IMR-90 (cell line): ENCODE measurements around the gene CRACR2B. TPM values are rescaled to one million over a fixed set of nuclear protein-coding genes. Genes with fewer than 3 reads are reported as not detected.

Experiments
- ATAC-seq: fragments of 200-7000 bp; cut with Tn5 transposase; 2 replicates; pipeline ENCODE4 v1.9.1; 2020; ENCODE audit warnings: low read depth, mild to moderate bottlenecking, moderate library complexity
- BruUV-seq: library from RNA; stranded (reverse); fragments of 400-500 nt; replicated peaks from 2 replicates; lab custom pipeline; 2021; lab: Mats Ljungman, UMichigan
- CTCF ChIA-PET: fragments of 300-600 bp; formaldehyde crosslinking; extraction: SDS; loops from one replicate; lab custom pipeline; 2021; ENCODE audit warnings: antibody characterized with exemption; lab: Yijun Ruan, JAX
- POLR2A ChIA-PET: fragments of 300-600 bp; sonication (Branson Sonifier 250); formaldehyde crosslinking; loops from one replicate; lab custom pipeline; 2022; ENCODE audit warnings: antibody characterized with exemption; ENCODE audit not compliant: unreplicated experiment; lab: Charles Lee
- DNase-seq: peaks from one replicate; pipeline ENCODE4 v3.0.0; 2013
- H2AFZ ChIP-seq: replicated peaks from 2 replicates; pipeline ENCODE3; 2013; ENCODE audit warnings: low read length, mild to moderate bottlenecking; ENCODE audit not compliant: poor library complexity
- H2AK5ac ChIP-seq: 2 replicates; pipeline ENCODE4 v1.6.1; 2013; ENCODE audit warnings: low read depth, low read length, inconsistent platforms
- H2AK9ac ChIP-seq: replicated peaks from 2 replicates; pipeline ENCODE3; 2013; ENCODE audit warnings: mild to moderate bottlenecking, low read depth, low read length, moderate library complexity; ENCODE audit not compliant: poor library complexity
- H2BK120ac ChIP-seq: 2 replicates; pipeline ENCODE4 v1.6.1; 2013; ENCODE audit warnings: low read depth, low read length, inconsistent platforms
- H2BK15ac ChIP-seq: 3 replicates; pipeline ENCODE4 v1.6.1; 2013; ENCODE audit warnings: low read depth, low read length, inconsistent platforms
- H2BK20ac ChIP-seq: 2 replicates; pipeline ENCODE4 v1.6.1; 2013; ENCODE audit warnings: low read depth, mild to moderate bottlenecking, inconsistent platforms, low read length, moderate library complexity
- H2BK5ac ChIP-seq: 2 replicates; pipeline ENCODE4 v1.6.1; 2013; ENCODE audit warnings: mild to moderate bottlenecking, low read depth, low read length, inconsistent platforms; ENCODE audit not compliant: poor library complexity, severe bottlenecking
- H3K14ac ChIP-seq: replicated peaks from 2 replicates; pipeline ENCODE4 v1.6.1; 2013; ENCODE audit warnings: low read depth, low read length, inconsistent platforms
- H3K18ac ChIP-seq: 2 replicates; pipeline ENCODE4 v1.6.1; 2013; ENCODE audit warnings: low read depth, low read length, control low read depth
- H3K23ac ChIP-seq: 2 replicates; pipeline ENCODE4 v1.6.1; 2013; ENCODE audit warnings: low read depth, low read length, inconsistent platforms
- H3K27ac ChIP-seq: 2 replicates; pipeline ENCODE4 v1.5.1; 2013; ENCODE audit warnings: mild to moderate bottlenecking, control low read depth, low read length; ENCODE audit not compliant: insufficient read depth
- H3K27me3 ChIP-seq: 2 replicates; pipeline ENCODE4 v1.6.1; 2013; ENCODE audit warnings: low read length; ENCODE audit not compliant: control insufficient read depth, insufficient read depth
- H3K36me3 ChIP-seq: 2 replicates; pipeline ENCODE4 v1.6.1; 2013; ENCODE audit warnings: low read length, mixed read lengths; ENCODE audit not compliant: control insufficient read depth, insufficient read depth
- H3K4ac ChIP-seq: 2 replicates; pipeline ENCODE4 v1.6.1; 2013; ENCODE audit warnings: low read depth, low read length, inconsistent platforms
- H3K4me1 ChIP-seq: 2 replicates; pipeline ENCODE4 v1.6.1; 2013; ENCODE audit warnings: low read length, mixed read lengths; ENCODE audit not compliant: control insufficient read depth, insufficient read depth
- H3K4me2 ChIP-seq: 2 replicates; pipeline ENCODE4 v1.6.1; 2013; ENCODE audit warnings: low read depth, mild to moderate bottlenecking, control low read depth, low read length, moderate library complexity
- H3K4me3 ChIP-seq: 2 replicates; pipeline ENCODE4 v1.5.1; 2013; ENCODE audit warnings: low read depth, mild to moderate bottlenecking, control low read depth, low read length, moderate library complexity; ENCODE audit not compliant: insufficient read depth
- H3K56ac ChIP-seq: 2 replicates; pipeline ENCODE4 v1.6.1; 2013; ENCODE audit warnings: low read length, inconsistent platforms; ENCODE audit not compliant: insufficient read depth; ENCODE audit errors: extremely low read depth
- H3K79me1 ChIP-seq, 2 experiments: 2 replicates each; pipeline ENCODE4 v1.6.1; 2013; ENCODE audit warnings: low read length in 2 of 2, inconsistent platforms in 1 of 2, low read depth in 1 of 2
- H3K9ac ChIP-seq: 2 replicates; pipeline ENCODE4 v1.6.1; 2013; ENCODE audit warnings: low read depth, low read length, control low read depth
- H3K9me1 ChIP-seq: 2 replicates; pipeline ENCODE4 v1.6.1; 2013; ENCODE audit warnings: low read length, inconsistent platforms; ENCODE audit not compliant: insufficient read depth
- H3K9me3 ChIP-seq: 2 replicates; pipeline ENCODE4 v1.6.1; 2013; ENCODE audit warnings: low read length; ENCODE audit not compliant: control insufficient read depth, insufficient read depth
- H4K20me1 ChIP-seq: 2 replicates; pipeline ENCODE4 v1.6.1; 2013; ENCODE audit warnings: low read length, inconsistent platforms; ENCODE audit not compliant: insufficient read depth
- H4K5ac ChIP-seq: 2 replicates; pipeline ENCODE4 v1.6.1; 2013; ENCODE audit warnings: mild to moderate bottlenecking, low read depth, low read length, control low read depth
- H4K8ac ChIP-seq, 2 experiments: 2 replicates each; pipeline ENCODE4 v1.6.1; 2013; ENCODE audit warnings: low read depth in 2 of 2, low read length in 2 of 2, control low read depth in 1 of 2, inconsistent platforms in 1 of 2
- H4K91ac ChIP-seq: 2 replicates; pipeline ENCODE4 v1.6.1; 2013; ENCODE audit warnings: low read depth, low read length, inconsistent platforms; ENCODE audit not compliant: insufficient read depth
- BHLHE40 ChIP-seq: fragments of 150-350 bp; IDR thresholded peaks from 2 replicates; pipeline ENCODE4 v1.6.1; 2016; ENCODE audit warnings: mild to moderate bottlenecking, low read depth, low read length
- CHD1 ChIP-seq: IDR thresholded peaks from 2 replicates; pipeline ENCODE4 v1.6.1; 2012; ENCODE audit warnings: low read depth, low read length, improper control_type of control experiment
- ELK1 ChIP-seq: fragments of 150-350 bp; IDR thresholded peaks from 2 replicates; pipeline ENCODE4 v1.6.1; 2016; ENCODE audit warnings: low read depth, mild to moderate bottlenecking, low read length, moderate library complexity, borderline replicate concordance
- FOS ChIP-seq: fragments of 150-350 bp; IDR thresholded peaks from 2 replicates; pipeline ENCODE4 v1.6.1; 2016; ENCODE audit warnings: low read depth, low read length
- MAFK ChIP-seq: IDR thresholded peaks from 2 replicates; pipeline ENCODE4 v1.6.1; 2012; ENCODE audit warnings: low read depth, low read length, improper control_type of control experiment
- MAZ ChIP-seq: IDR thresholded peaks from 2 replicates; pipeline ENCODE4 v1.6.1; 2012; ENCODE audit warnings: low read depth, mild to moderate bottlenecking, low read length, improper control_type of control experiment, moderate library complexity, borderline replicate concordance
- MXI1 ChIP-seq: IDR thresholded peaks from 2 replicates; pipeline ENCODE4 v1.6.1; 2012; ENCODE audit warnings: low read depth, mild to moderate bottlenecking, low read length, moderate library complexity, borderline replicate concordance
- NFE2L2 ChIP-seq: fragments of 150-350 bp; IDR thresholded peaks from 2 replicates; pipeline ENCODE4 v1.6.1; 2016; ENCODE audit warnings: low read depth, mild to moderate bottlenecking, low read length
- POLR2A ChIP-seq: IDR thresholded peaks from 2 replicates; pipeline ENCODE4 v1.6.1; 2012; ENCODE audit warnings: mild to moderate bottlenecking, low read depth, low read length
- RCOR1 ChIP-seq: IDR thresholded peaks from 2 replicates; pipeline ENCODE4 v1.6.1; 2012; ENCODE audit warnings: mild to moderate bottlenecking, low read length, improper control_type of control experiment; ENCODE audit not compliant: insufficient replicate concordance
- RFX5 ChIP-seq: IDR thresholded peaks from 2 replicates; pipeline ENCODE4 v1.8.0; 2012; ENCODE audit warnings: low read depth, mild to moderate bottlenecking, low read length, moderate library complexity
- SMC3 ChIP-seq: fragments of 150-350 bp; IDR thresholded peaks from 2 replicates; pipeline ENCODE4 v1.6.1; 2016; ENCODE audit warnings: low read depth, mild to moderate bottlenecking, antibody characterized with exemption, low read length, moderate library complexity
- WGBS, 2 experiments: methylation state at CpG; one replicate each; pipeline versions ENCODE4 v1.1.5 to v1.1.7; 2013; ENCODE audit warnings: missing lambda C conversion rate in 2 of 2; ENCODE audit not compliant: insufficient read length in 1 of 2; ENCODE audit errors: extremely low coverage in 2 of 2; 5-methylcytosine and 5-hydroxymethylcytosine counted together
- dilution Hi-C: fragments of 300-500 bp; cut with HindIII; formaldehyde crosslinking; loops from one replicate; pipeline ENCODE4 v1.14.3; 2018; ENCODE audit warnings: low sequenced_read_pairs; ENCODE audit not compliant: unreplicated experiment
- in situ Hi-C: fragments of 300-500 bp; cut with MboI; formaldehyde crosslinking; loops from 3 replicates; pipeline ENCODE4 v1.14.3; 2019; ENCODE audit warnings: low sequenced_read_pairs, inconsistent platforms, mixed read lengths
- intact Hi-C: fragments of 100-400 bp; cut with micrococcal nuclease; formaldehyde crosslinking; loops from 2 replicates; pipeline ENCODE4 v1.10.0; 2022
- polyA plus RNA-seq, 3 experiments: library from polyadenylated mRNA; depleted of rRNA; stranded (reverse); fragments of >200 nt; gene quantifications; 2 replicates each; pipeline ENCODE4 v1.2.3, GENCODE V29; 2012; ENCODE audit warnings: low replicate concordance in 1 of 3
- total RNA-seq: library from RNA; depleted of rRNA; stranded (reverse); fragments of >200 nt; gene quantifications from 2 replicates; pipeline ENCODE4 v1.2.3, GENCODE V29; 2012
- TF ChIP-seq, protein P1 (sequence below): conservative IDR thresholded peaks from 2 replicates; pipeline ENCODE4 v1.5.1; 2012; ENCODE audit warnings: mild to moderate bottlenecking, low read depth, low read length, improper control_type of control experiment

CRACR2B gene
- total and polyA plus RNA-seq, 2 of the 4 experiments (the other 2 are of a cell fraction), result 0.54 to 2.5 TPM

- in situ Hi-C loops, result no loop called here
- H4K20me1 ChIP-seq, result peaks cover 71% of the 10 kb centered on the region
- intact Hi-C loops, result no loop called here
- H2BK5ac ChIP-seq, result peak overlapping the region; percentile 93
- no peaks in the 10 kb centered on the region for H3K27me3 ChIP-seq
- DNase-seq, result peak; percentile 69
- peaks cover 21% of the 10 kb centered on the region for H3K9me1 ChIP-seq
- H2AFZ ChIP-seq, result no peak overlapping the region
- H3K4me2 ChIP-seq, result peak overlapping the region; percentile 83
- peak; percentile 27 for ATAC-seq
- H3K79me1 ChIP-seq, result peaks cover 19 to 65% of the 10 kb centered on the region in 2 experiments
- H2AK5ac ChIP-seq, result peak overlapping the region; percentile 88
- H2BK120ac ChIP-seq, result peak overlapping the region; percentile 37; the same call in 1 of the 2 replicates
- ChIA-PET POLR2A (interaction anchor here (0.6 to 1.9 kb wide), 5 partner anchors 8 to 16 kb away, joined by 3 to 6 read pairs (median 4); partner anchors contain the start of genes PNPLA2 and TSPAN4), CTCF (interaction anchor here (0.8 kb wide), 2 partner anchors 8 to 37 kb away, joined by 3 read pairs; partner anchors contain the start of gene TSPAN4)
- H3K4me3 ChIP-seq, result peak overlapping the region; percentile 16
- peak overlapping the region; percentile 80 for H3K27ac ChIP-seq
- dilution Hi-C loops, result no loop called here
- H3K14ac ChIP-seq, result peak overlapping the region; percentile 19; the same call in 1 of the 2 replicates
- H3K9ac ChIP-seq, result peak overlapping the region; percentile 31; the same call in 1 of the 2 replicates
- H3K4ac ChIP-seq, result peak overlapping the region; percentile 90
- peak overlapping the region; percentile 67; the same call in 1 of the 2 replicates for H4K5ac ChIP-seq
- BruUV-seq, result no TSS peak
- peak overlapping the region; percentile 2 for H4K91ac ChIP-seq
- no peak overlapping the region for H2BK15ac ChIP-seq
- H3K9me3 ChIP-seq, result no peaks in the 10 kb centered on the region
- peaks cover 34% of the 10 kb centered on the region for H3K4me1 ChIP-seq
- no peak overlapping the region for H3K56ac ChIP-seq
- peak overlapping the region; percentile 25; the same call in 1 of the 2 replicates for H2BK20ac ChIP-seq
- H3K23ac ChIP-seq, result peak overlapping the region; percentile 2; the same call in 1 of the 2 replicates
- H2AK9ac ChIP-seq, result peak overlapping the region; percentile 10
- 68% methylated on average over 10 of the region's 31 CpGs; no CpG with 5 or more reads in 1 of the 2 experiments for WGBS, 2 experiments
- H4K8ac ChIP-seq, result peak overlapping the region in 1 of 2 experiments; percentile 65; a peak in 2 of 4 replicates
- peaks cover 35% of the 10 kb centered on the region for H3K36me3 ChIP-seq
- H3K18ac ChIP-seq, result no peak overlapping the region; the same call in 1 of the 2 replicates
- no peak for TF ChIP-seq RFX5
- TF ChIP-seq MXI1, result no peak
- TF ChIP-seq ELK1, result no peak
- TF ChIP-seq, protein P1, sequence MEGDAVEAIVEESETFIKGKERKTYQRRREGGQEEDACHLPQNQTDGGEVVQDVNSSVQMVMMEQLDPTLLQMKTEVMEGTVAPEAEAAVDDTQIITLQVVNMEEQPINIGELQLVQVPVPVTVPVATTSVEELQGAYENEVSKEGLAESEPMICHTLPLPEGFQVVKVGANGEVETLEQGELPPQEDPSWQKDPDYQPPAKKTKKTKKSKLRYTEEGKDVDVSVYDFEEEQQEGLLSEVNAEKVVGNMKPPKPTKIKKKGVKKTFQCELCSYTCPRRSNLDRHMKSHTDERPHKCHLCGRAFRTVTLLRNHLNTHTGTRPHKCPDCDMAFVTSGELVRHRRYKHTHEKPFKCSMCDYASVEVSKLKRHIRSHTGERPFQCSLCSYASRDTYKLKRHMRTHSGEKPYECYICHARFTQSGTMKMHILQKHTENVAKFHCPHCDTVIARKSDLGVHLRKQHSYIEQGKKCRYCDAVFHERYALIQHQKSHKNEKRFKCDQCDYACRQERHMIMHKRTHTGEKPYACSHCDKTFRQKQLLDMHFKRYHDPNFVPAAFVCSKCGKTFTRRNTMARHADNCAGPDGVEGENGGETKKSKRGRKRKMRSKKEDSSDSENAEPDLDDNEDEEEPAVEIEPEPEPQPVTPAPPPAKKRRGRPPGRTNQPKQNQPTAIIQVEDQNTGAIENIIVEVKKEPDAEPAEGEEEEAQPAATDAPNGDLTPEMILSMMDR, result no peak
- no peak for TF ChIP-seq CHD1
- peak; percentile 81 for TF ChIP-seq FOS
- TF ChIP-seq NFE2L2, result peak; percentile 55; the same call in 1 of the 2 replicates
- no peak for TF ChIP-seq SMC3
- TF ChIP-seq BHLHE40, result peak; percentile 41; the same call in 1 of the 2 replicates
- TF ChIP-seq MAZ, result peak; percentile 79; the same call in 1 of the 2 replicates
- TF ChIP-seq RCOR1, result no peak
- no peak for TF ChIP-seq MAFK
- TF ChIP-seq POLR2A, result no peak
Measured at GRCh38 chr11:834371-835316, 6.9 kb downstream of the CRACR2B start.
